Hematopoietic multipotent progenitor cell (in vitro differentiated cells): ENCODE measurements around the gene GRM2. TPM values are rescaled to one million over a fixed set of nuclear protein-coding genes. Genes with fewer than 3 reads are reported as not detected.

ENCODE experiments used
- DNase-seq, 3 donors: peaks; one replicate each; pipeline ENCODE4 v3.0.0-alpha.2; 2011 to 2015; ENCODE audit warnings: low read depth in 2 of 3, low spot score in 2 of 3
- total RNA-seq: library from RNA; depleted of rRNA; stranded (reverse); fragments of >200 nt; gene quantifications from one replicate; pipeline ENCODE4 v1.2.3, GENCODE V29; 2012

GRM2 gene
- total RNA-seq, 1 donor: 0.27 TPM

DNA sequence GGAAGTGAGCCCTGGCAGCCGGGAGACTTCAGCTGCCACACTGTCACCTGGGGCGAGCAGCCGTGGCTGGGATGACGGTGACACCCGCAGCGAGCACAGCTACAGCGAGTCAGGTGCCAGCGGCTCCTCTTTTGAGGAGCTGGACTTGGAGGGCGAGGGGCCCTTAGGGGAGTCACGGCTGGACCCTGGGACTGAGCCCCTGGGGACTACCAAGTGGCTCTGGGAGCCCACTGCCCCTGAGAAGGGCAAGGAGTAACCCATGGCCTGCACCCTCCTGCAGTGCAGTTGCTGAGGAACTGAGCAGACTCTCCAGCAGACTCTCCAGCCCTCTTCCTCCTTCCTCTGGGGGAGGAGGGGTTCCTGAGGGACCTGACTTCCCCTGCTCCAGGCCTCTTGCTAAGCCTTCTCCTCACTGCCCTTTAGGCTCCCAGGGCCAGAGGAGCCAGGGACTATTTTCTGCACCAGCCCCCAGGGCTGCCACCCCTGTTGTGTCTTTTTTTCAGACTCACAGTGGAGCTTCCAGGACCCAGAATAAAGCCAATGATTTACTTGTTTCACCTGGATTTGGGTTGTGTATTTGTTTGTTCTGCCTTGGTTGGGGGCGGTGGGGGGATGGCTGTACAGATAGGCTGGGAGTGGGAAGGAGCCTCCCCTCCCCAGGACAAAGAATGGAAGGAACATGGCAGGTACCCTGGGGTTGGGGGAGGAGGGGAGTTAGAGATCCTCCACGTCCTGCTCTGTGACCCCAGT lies 2.9 kb upstream of the GRM2 start:
- no peak for DNase-seq

GRCh38 chr3:51704511-51704950 lies 2.3 kb upstream of the GRM2 start:
- no peak for DNase-seq

GRCh38 chr3:51705276-51706020 lies 1.4 kb upstream of the GRM2 start:
- no peak for DNase-seq

GRCh38 chr3:51706021-51706485 lies 815 bp upstream of the GRM2 start:
- DNase-seq: no peak

- no peak for DNase-seq
Measured at GRCh38 chr3:51708216-51708845, 1.5 kb downstream of the GRM2 start.

GRCh38 chr3:51709004-51709420 lies 2.1 kb downstream of the GRM2 start:
- DNase-seq: no peak

GRCh38 chr3:51709675-51710074 lies 2.8 kb downstream of the GRM2 start:
- no peak for DNase-seq

DNA sequence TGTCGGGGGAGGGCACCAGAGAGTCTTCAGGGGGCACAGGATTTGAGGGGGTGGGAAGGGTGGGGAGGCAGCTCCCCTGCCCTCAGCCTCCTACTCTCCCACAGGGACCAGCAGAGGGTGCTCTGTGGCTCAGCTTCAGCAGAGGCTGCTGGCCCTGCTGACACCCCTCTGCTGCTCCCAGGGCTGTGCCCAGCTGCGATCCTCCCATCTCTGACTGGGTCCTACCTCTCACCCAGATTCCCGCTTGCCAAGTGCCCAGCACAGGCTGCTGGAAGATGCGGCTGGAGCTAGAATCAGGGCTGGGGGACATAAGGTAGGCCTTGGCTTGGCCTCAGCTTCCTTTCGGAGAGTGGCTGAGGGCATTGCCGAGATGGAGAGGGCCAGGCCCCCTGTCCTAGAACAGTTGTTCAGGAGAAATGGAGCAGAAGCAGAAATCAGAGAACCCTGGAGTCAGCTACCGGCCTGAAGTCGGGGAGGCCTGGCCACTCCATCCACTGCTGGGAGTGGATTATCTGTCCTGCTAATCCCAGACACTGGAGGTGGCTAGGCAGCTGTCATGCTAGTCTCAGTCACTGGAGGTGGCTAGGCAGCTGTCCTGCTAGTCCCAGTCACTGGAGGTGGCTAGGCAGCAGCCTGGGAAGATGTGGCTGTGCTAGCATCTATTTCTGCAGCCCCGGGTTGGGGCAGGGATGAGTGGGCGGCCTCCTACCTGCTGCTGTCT lies 3.9 kb downstream of the GRM2 start:
- DNase-seq: no peak

DNA sequence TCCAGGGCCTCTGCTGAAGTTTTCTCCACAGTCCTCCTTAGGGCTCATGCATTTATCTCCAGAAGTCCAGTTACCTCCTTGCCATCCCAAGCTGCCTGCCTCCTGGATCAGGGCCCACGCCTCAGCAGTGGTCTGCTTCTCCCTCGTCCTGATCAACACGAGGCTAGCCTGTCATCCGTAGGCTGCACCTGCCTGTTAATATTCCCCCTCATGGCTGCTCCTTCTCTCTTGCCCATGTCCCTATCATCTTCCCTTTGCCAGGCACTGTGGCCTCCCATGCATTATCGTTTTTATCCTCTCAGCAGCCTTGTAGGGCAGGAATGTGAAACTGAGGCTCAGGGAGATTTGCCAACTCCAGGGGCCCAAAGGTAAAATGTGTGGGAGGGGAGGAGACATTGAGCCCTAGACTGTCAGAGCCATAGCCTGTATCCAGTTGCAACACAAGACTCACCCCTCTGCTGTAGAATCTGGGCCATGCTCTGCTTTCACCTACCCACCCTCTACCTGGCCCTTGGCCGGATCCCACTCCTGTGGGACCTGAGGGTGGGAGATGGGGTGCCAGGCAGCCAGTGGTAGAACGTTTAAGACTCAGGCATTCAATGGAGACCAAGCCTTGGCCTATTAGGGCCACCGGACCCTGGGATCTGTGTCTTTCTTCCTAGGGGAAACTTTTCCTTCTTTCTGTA lies 4.6 kb downstream of the GRM2 start:
- no peak for DNase-seq

DNA sequence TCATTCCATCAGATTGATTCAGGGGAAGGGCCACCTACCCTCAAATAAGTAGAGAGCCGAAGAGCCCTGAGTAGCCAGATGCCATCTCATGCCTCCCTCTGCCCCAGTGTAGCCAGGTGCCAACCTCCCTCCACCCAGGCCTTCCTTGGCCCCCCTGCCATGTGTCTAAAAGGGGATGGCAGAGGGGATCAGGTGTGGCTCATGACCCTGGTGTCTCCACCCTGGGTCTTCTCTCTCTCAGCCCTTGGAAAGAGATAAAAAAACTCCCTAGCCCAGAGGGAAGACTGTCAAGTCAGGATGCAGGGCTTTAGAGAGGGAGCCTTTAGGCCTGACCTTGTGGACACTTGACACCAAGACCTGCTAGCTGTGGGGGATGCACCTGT lies 5.2 kb downstream of the GRM2 start:
- no peak for DNase-seq

- no peak for DNase-seq
Measured at GRCh38 chr3:51712511-51712931, 5.7 kb downstream of the GRM2 start.

GRCh38 chr3:51712963-51713362 lies 6.1 kb downstream of the GRM2 start:
- DNase-seq: no peak

- no peak for DNase-seq
Measured at GRCh38 chr3:51715231-51715976, 8.5 kb downstream of the GRM2 start.

GRCh38 chr3:51715977-51716294 lies 9.1 kb downstream of the GRM2 start:
- no peak for DNase-seq

GRCh38 chr3:51716805-51717204 lies 9.9 kb downstream of the GRM2 start:
- no peak for DNase-seq

- no peak for DNase-seq
Measured at GRCh38 chr3:51717446-51717845, 10.6 kb downstream of the GRM2 start.

DNA sequence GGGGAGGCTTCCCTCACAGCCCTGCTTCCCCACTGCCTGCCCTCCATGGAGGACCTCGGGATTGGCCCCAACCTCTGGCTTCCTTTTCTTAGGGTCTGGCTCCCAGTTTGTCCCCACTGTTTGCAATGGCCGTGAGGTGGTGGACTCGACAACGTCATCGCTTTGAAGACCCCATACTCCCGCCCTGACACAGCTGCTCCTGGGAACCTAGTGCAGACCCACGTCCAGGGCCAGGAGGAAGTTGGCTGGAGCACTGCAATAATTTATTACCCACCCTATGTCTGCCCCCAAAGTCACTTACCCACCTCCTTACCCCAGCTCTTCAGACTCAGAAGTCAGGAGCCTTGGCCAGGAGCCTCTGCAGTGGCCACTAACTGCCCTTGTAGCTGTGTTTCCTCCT lies 11.1 kb downstream of the GRM2 start:
- DNase-seq: no peak

DNA sequence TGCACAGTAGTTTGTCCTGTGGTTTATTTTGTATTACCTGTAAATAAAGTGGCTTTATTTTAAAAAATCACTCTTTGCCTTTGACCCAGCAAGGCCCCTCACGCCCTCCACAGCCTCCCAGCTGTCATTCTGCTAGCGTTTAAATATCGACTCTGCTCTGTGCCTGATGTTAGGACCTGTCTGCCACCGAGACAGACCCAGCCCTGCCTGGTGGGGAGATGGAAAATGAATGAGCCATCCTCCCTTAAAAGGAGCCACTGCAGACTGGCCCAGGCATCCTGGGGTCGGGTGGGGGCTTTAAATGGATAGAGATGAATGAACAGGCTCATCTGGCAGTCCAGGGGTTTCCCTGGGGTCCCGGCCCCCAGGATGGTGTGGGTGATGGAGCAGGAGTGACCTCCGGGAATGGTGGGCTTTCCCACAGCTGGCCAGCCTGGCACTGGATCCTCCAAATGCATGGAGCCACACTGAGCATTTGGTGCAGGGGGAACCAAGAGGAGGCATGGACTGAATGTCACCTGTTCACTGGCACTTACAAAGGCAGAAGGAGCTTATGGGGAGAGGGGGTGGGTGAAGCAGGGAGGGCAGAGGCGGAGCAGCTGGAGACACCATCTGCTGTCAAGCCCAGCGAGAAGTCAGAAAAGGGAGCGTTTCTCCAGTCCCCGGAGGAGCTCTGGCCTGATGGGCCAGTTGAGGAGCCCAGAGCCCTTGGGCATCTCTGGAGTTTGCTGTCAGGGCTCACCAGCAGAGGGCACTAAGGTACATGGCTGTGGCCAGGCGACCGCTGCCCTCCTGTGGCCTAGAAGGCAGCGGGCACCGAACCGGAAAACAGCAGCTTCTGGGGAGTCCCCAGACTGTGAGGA lies 11.9 kb downstream of the GRM2 start:
- DNase-seq: peak in 2 of 3 donors; percentile 61 to 74
